Measurements from ENCODE around the gene GRIA1. TPM values are rescaled to one million over a fixed set of nuclear protein-coding genes. Genes with fewer than 3 reads are reported as not detected.

The GRIA1 gene
- total and polyA plus RNA-seq, 5 donors from 2014 or later = not detected

DNA sequence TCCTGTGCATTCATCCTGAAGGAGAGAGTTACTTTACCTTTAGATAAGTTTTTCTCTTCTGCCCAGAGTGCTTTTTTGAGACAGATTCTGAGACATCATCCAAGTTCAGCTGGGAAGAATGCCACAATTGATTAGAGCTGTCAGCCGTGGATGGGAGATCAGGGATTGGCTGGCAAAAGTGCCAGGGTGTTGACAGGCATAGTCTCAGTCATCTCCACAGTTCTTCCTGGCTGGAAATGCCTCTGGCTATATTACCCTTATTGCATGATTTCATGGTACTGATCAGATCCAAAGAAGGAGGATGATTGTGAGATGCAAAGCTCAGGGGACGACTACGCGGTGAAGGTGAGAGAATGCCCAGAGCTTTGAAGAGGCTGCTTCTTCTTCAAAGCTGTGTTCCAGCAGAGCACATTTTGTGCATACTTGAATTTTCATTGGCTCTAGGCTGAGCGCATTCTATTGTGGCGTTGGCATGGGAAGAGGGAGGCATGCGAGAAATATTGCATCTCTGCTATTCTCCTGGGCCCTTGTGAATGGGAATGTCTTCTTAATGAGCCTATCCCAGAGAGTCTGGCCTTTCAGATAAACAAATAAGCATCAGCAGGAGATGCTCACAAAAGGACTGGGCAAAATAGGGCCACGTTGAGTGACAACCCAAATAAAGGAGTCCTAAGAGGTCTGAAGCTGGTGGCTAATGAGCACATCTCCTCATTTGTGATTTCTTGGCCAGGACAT lies 82.1 kb downstream of the GRIA1 start:
- no peak overlapping the region for H3K4me3 Mint-ChIP-seq
- no peaks in the 10 kb centered on the region for H3K27me3 Mint-ChIP-seq

GRCh38 chr5:153573326-153574033 lies 83.0 kb downstream of the GRIA1 start:
- Histone ChIP-seq H3K4me3 (ENCODE audit: low read depth, low read length) (no peak overlapping the region), H3K9me3 (ENCODE audit: control insufficient read depth in 2 of 2, low read length in 2 of 2) (no peaks in the 10 kb centered on the region), H3K4me1 (ENCODE audit: control insufficient read depth, insufficient read depth, low read length, poor library complexity, severe bottlenecking) (no peaks in the 10 kb centered on the region), H3K36me3 (ENCODE audit: control insufficient read depth, insufficient read depth, low read length) (no peaks in the 10 kb centered on the region), H3K27me3 (ENCODE audit: control insufficient read depth, insufficient read depth, low read length) (no peaks in the 10 kb centered on the region), H3K27ac (ENCODE audit: insufficient read depth, low read length, poor library complexity, severe bottlenecking) (no peak overlapping the region)
- Mint-ChIP-seq H3K4me3 (no peak overlapping the region), H3K27me3 (no peaks in the 10 kb centered on the region), H3K4me1 (no peaks in the 10 kb centered on the region), H3K36me3 (no peaks in the 10 kb centered on the region), H3K27ac (no peak overlapping the region), H3K9me3 (peaks cover 0 to 5% (median 1%) of the 10 kb centered on the region in 7 donors)
- ATAC-seq (ENCODE audit: low read depth in 2 of 2) = no peak
- no peak for DNase-seq

More for the DNA sequence above, 82.1 kb downstream of the GRIA1 start:
- H3K9me3 ChIP-seq (ENCODE audit: control insufficient read depth in 2 of 2, low read length in 2 of 2) = no peaks in the 10 kb centered on the region
- ATAC-seq (ENCODE audit: low read depth in 2 of 2) (no peak), DNase-seq (no peak)
- H3K27ac ChIP-seq (ENCODE audit: insufficient read depth, low read length, poor library complexity, severe bottlenecking) = no peak overlapping the region
- Mint-ChIP-seq H3K9me3 (peaks cover 0 to 5% (median 2%) of the 10 kb centered on the region in 7 donors), H3K27ac (no peak overlapping the region), H3K4me1 (no peaks in the 10 kb centered on the region), H3K36me3 (no peaks in the 10 kb centered on the region)
- no peak overlapping the region for H3K4me3 ChIP-seq (ENCODE audit: low read depth, low read length)
- no peaks in the 10 kb centered on the region for H3K27me3 ChIP-seq (ENCODE audit: control insufficient read depth, insufficient read depth, low read length)
- H3K36me3 ChIP-seq (ENCODE audit: control insufficient read depth, insufficient read depth, low read length) = no peaks in the 10 kb centered on the region
- no peaks in the 10 kb centered on the region for H3K4me1 ChIP-seq (ENCODE audit: control insufficient read depth, insufficient read depth, low read length, poor library complexity, severe bottlenecking)

DNA sequence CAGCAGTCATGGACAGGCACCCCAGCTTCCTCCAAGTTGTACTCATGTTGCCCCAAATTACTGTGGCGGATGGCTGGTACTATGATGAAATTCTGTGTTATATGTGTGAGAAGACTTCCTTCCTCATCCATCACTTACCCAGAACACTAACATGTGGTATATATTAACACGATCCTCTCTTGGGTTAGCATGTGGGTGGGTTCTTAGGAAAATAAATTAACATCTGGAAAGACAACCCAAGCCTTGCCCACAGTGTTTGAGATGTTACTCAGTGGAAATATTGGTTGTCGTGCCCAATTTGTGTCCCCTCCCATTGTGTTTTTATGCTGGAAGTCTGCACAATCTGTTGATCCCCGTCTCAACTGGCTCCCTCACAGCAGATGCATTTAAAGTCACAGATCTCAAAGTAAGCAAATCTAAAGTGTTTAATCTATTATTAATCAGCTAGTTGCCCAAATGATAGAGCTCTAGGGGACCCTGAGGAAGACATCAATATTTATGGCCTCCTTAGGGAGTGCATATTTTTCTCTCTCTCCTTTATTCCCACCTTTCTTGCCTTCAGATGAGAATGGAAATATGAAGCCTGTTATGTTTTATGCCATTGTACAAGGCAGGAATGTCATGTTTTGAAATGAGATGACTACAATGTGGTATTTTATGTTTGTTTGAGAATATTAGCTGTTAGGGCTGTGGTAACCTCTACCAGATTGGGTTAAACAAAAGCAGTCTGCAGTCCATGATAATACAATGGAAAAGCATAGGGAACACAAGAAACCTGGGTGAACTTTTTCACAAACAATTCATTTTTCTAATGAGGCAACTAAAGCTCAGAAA lies 93.9 kb downstream of the GRIA1 start:
- Histone ChIP-seq H3K9me3 (ENCODE audit: control insufficient read depth in 2 of 2, low read length in 2 of 2) (no peaks in the 10 kb centered on the region), H3K27ac (ENCODE audit: insufficient read depth, low read length, poor library complexity, severe bottlenecking) (no peak overlapping the region), H3K4me1 (ENCODE audit: control insufficient read depth, insufficient read depth, low read length, poor library complexity, severe bottlenecking) (no peaks in the 10 kb centered on the region), H3K27me3 (ENCODE audit: control insufficient read depth, insufficient read depth, low read length) (no peaks in the 10 kb centered on the region), H3K4me3 (ENCODE audit: low read depth, low read length) (no peak overlapping the region), H3K36me3 (ENCODE audit: control insufficient read depth, insufficient read depth, low read length) (no peaks in the 10 kb centered on the region)
- ATAC-seq (ENCODE audit: low read depth in 2 of 2) (no peak), DNase-seq (no peak)
- no peak overlapping the region for H3K4me3 Mint-ChIP-seq
- peaks cover 0 to 4% (median 0%) of the 10 kb centered on the region in 7 donors for H3K9me3 Mint-ChIP-seq
- H3K4me1 Mint-ChIP-seq = no peaks in the 10 kb centered on the region
- H3K27me3 Mint-ChIP-seq = no peaks in the 10 kb centered on the region
- no peaks in the 10 kb centered on the region for H3K36me3 Mint-ChIP-seq
- no peak overlapping the region for H3K27ac Mint-ChIP-seq

DNA sequence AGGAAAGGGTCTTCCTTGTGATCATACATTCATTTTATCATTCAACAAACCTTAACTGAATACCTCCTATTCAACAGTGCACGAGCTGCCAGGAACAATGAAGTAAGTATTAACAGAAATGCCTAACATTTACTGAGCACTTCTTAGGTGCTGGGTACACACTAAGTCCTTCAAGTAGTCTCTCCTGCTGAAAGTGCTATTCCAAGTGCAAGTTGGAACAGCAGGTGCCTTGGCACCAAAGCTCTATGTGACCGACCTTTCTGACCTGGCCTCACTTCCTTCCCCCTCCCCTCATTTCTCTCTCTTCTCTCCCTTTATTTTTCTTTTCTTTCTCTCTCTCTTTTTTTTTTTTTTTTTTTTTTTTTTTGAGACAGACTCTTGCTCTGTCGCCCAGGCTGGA lies 94.5 kb downstream of the GRIA1 start:
- H3K4me3 Mint-ChIP-seq = no peak overlapping the region
- ATAC-seq (ENCODE audit: low read depth in 2 of 2) (no peak), DNase-seq (no peak)
- no peaks in the 10 kb centered on the region for H3K36me3 Mint-ChIP-seq
- Histone ChIP-seq H3K4me1 (ENCODE audit: control insufficient read depth, insufficient read depth, low read length, poor library complexity, severe bottlenecking) (no peaks in the 10 kb centered on the region), H3K27me3 (ENCODE audit: control insufficient read depth, insufficient read depth, low read length) (no peaks in the 10 kb centered on the region), H3K36me3 (ENCODE audit: control insufficient read depth, insufficient read depth, low read length) (no peaks in the 10 kb centered on the region), H3K9me3 (ENCODE audit: control insufficient read depth in 2 of 2, low read length in 2 of 2) (no peaks in the 10 kb centered on the region), H3K27ac (ENCODE audit: insufficient read depth, low read length, poor library complexity, severe bottlenecking) (no peak overlapping the region), H3K4me3 (ENCODE audit: low read depth, low read length) (no peak overlapping the region)
- no peak overlapping the region for H3K27ac Mint-ChIP-seq
- no peaks in the 10 kb centered on the region for H3K4me1 Mint-ChIP-seq
- H3K27me3 Mint-ChIP-seq = no peaks in the 10 kb centered on the region
- peaks cover 0 to 4% (median 0%) of the 10 kb centered on the region in 7 donors for H3K9me3 Mint-ChIP-seq

DNA sequence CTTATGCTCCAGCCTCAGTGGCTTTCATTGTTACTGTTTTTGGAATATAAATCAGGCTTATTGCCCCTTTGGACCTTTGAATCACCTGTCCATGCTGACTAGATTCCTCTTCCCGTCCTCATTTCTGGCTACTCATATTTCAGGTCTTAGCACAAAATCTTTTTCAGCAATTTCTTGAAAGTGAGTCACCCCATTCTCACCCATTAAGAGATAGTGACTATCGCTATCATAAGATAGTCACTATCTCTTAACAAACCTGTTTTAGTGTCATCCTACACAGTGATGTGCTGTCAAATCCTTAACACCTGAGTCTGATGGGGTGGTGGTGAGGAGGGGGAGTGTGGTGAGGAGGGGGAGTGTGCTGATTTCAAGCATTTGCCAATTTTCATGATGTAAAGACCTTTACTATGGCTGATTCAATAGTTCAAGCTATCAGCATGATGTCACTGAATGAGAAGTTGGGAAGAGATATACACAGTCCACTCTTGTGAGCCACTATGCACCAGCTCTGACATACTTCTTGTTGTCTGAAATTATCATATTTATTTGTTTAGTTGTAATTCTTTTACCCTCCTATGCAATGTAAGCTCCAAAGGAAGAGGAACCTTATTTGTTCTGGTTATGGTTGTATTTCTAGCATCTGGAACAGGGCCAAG lies 95.3 kb downstream of the GRIA1 start:
- no peak for ATAC-seq (ENCODE audit: low read depth in 2 of 2)

GRCh38 chr5:153592081-153592480 lies 101.6 kb downstream of the GRIA1 start:
- H3K27me3 Mint-ChIP-seq = no peaks in the 10 kb centered on the region

More for the DNA sequence above, 95.3 kb downstream of the GRIA1 start:
- no peaks in the 10 kb centered on the region for H3K27me3 ChIP-seq (ENCODE audit: control insufficient read depth, insufficient read depth, low read length)
- Mint-ChIP-seq H3K4me3 (no peak overlapping the region), H3K9me3 (peaks cover 0 to 4% (median 0%) of the 10 kb centered on the region in 7 donors), H3K36me3 (no peaks in the 10 kb centered on the region), H3K27ac (no peak overlapping the region), H3K27me3 (no peaks in the 10 kb centered on the region), H3K4me1 (no peaks in the 10 kb centered on the region)
- no peak for DNase-seq
- no peak overlapping the region for H3K4me3 ChIP-seq (ENCODE audit: low read depth, low read length)
- no peaks in the 10 kb centered on the region for H3K9me3 ChIP-seq (ENCODE audit: control insufficient read depth in 2 of 2, low read length in 2 of 2)
- H3K4me1 ChIP-seq (ENCODE audit: control insufficient read depth, insufficient read depth, low read length, poor library complexity, severe bottlenecking) = no peaks in the 10 kb centered on the region
- no peak overlapping the region for H3K27ac ChIP-seq (ENCODE audit: insufficient read depth, low read length, poor library complexity, severe bottlenecking)
- no peaks in the 10 kb centered on the region for H3K36me3 ChIP-seq (ENCODE audit: control insufficient read depth, insufficient read depth, low read length)

DNA sequence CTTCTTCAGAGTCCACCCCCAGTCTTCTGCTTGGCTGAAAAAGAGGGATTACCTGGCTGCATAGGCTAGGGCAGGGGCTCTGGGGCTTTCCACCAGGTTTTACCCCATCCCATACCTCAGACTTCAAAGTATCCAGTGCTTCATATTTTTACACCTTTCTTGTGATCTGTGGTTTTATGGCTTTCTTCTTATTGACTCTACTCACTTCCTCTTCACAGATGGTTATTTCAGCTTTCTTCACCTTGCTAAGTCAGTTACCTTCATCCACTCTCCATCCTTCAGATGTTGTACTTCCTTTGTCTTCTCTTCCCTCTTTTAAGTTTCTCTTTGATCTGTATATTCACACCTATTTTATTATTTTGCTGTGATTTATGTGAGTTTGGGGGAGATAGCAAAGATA lies 104.3 kb downstream of the GRIA1 start:
- H3K36me3 Mint-ChIP-seq = no peaks in the 10 kb centered on the region
- no peak overlapping the region for H3K27ac ChIP-seq (ENCODE audit: insufficient read depth, low read length, poor library complexity, severe bottlenecking)
- no peak overlapping the region for H3K4me3 ChIP-seq (ENCODE audit: low read depth, low read length)
- no peaks in the 10 kb centered on the region for H3K36me3 ChIP-seq (ENCODE audit: control insufficient read depth, insufficient read depth, low read length)
- peaks cover 0 to 14% (median 5%) of the 10 kb centered on the region in 4 donors for H3K4me1 Mint-ChIP-seq
- peaks cover 0 to 4% (median 0%) of the 10 kb centered on the region in 7 donors for H3K9me3 Mint-ChIP-seq
- H3K9me3 ChIP-seq (ENCODE audit: control insufficient read depth in 2 of 2, low read length in 2 of 2) = no peaks in the 10 kb centered on the region
- H3K27ac Mint-ChIP-seq = no peak overlapping the region
- H3K27me3 Mint-ChIP-seq = no peaks in the 10 kb centered on the region
- ATAC-seq (ENCODE audit: low read depth in 2 of 2) = no peak
- H3K4me1 ChIP-seq (ENCODE audit: control insufficient read depth, insufficient read depth, low read length, poor library complexity, severe bottlenecking) = no peaks in the 10 kb centered on the region
- DNase-seq = no peak
- H3K4me3 Mint-ChIP-seq = no peak overlapping the region
- no peaks in the 10 kb centered on the region for H3K27me3 ChIP-seq (ENCODE audit: control insufficient read depth, insufficient read depth, low read length)

More at GRCh38 chr5:153592081-153592480, 101.6 kb downstream of the GRIA1 start:
- Histone ChIP-seq H3K27me3 (ENCODE audit: control insufficient read depth, insufficient read depth, low read length) (no peaks in the 10 kb centered on the region), H3K4me1 (ENCODE audit: control insufficient read depth, insufficient read depth, low read length, poor library complexity, severe bottlenecking) (no peaks in the 10 kb centered on the region), H3K36me3 (ENCODE audit: control insufficient read depth, insufficient read depth, low read length) (no peaks in the 10 kb centered on the region), H3K9me3 (ENCODE audit: control insufficient read depth in 2 of 2, low read length in 2 of 2) (no peaks in the 10 kb centered on the region), H3K27ac (ENCODE audit: insufficient read depth, low read length, poor library complexity, severe bottlenecking) (no peak overlapping the region), H3K4me3 (ENCODE audit: low read depth, low read length) (no peak overlapping the region)
- no peak overlapping the region for H3K4me3 Mint-ChIP-seq
- H3K27ac Mint-ChIP-seq = no peak overlapping the region
- peaks cover 0 to 8% (median 3%) of the 10 kb centered on the region in 4 donors for H3K4me1 Mint-ChIP-seq
- DNase-seq = no peak
- peaks cover 0 to 4% (median 0%) of the 10 kb centered on the region in 7 donors for H3K9me3 Mint-ChIP-seq
- no peak for ATAC-seq (ENCODE audit: low read depth in 2 of 2)
- no peaks in the 10 kb centered on the region for H3K36me3 Mint-ChIP-seq
